HepG2 (cell line): Measurements from ENCODE around the gene TRMT112. TPM values are rescaled to one million over a fixed set of nuclear protein-coding genes. Genes with fewer than 3 reads are reported as not detected.
A peak's percentile ranks its signal among the peaks of the same experiment; 100 is the strongest.

Source experiments
- ATAC-seq: fragments of 200-7000 bp; cut with Tn5 transposase; 3 replicates; pipeline ENCODE4 v1.9.1; 2020; ENCODE audit warnings: mild to moderate bottlenecking, moderate library complexity
- BruUV-seq: library from RNA; stranded (reverse); fragments of 400-500 nt; replicated peaks from 2 replicates; lab custom pipeline; 2021; lab: Mats Ljungman, UMichigan
- CTCF ChIA-PET: fragments of 300-600 bp; formaldehyde crosslinking; extraction: SDS; loops from one replicate; lab custom pipeline; 2021; ENCODE audit warnings: low total read pairs, inconsistent platforms, low intra/inter-chr PET ratio; lab: Yijun Ruan, JAX
- POLR2A ChIA-PET: fragments of 350-600 bp; sonication (Branson Sonifier 250); formaldehyde crosslinking; loops from one replicate; lab custom pipeline; 2020; ENCODE audit warnings: antibody characterized with exemption, inconsistent platforms; lab: Yijun Ruan, JAX
- DNase-seq: peaks from one replicate; pipeline ENCODE4 v3.0.0-alpha.2; 2015; ENCODE audit warnings: low spot score
- FAIRE-seq: peaks from 3 replicates; lab custom pipeline; 2011; peaks lifted over from hg19 to GRCh38; lab: Jason Lieb, UNC
- H2AFZ ChIP-seq: one replicate; pipeline ENCODE4 v1.6.1; 2011; ENCODE audit warnings: low read length, inconsistent platforms
- H3K27ac ChIP-seq: fragments of 300-600 bp; 3 replicates; pipeline ENCODE4 v1.8.0; 2011; ENCODE audit warnings: mixed run types, mild to moderate bottlenecking, mixed read lengths, low read length, inconsistent platforms; ENCODE audit not compliant: insufficient read depth; ENCODE audit errors: extremely low read length
- H3K27me3 ChIP-seq, 2 experiments: fragments of 200-600 bp in 1 of 2; 2 replicates in 1 of 2; 3 replicates in 1 of 2; pipeline versions ENCODE4 v1.6.0 to v1.8.0; 2011; ENCODE audit warnings: low read length in 2 of 2, mild to moderate bottlenecking in 2 of 2, moderate library complexity in 2 of 2, inconsistent platforms in 1 of 2; ENCODE audit not compliant: insufficient read depth in 2 of 2, control insufficient read depth in 1 of 2
- H3K36me3 ChIP-seq, 2 experiments: fragments of 200-600 bp in 1 of 2; replicated peaks in 1 of 2; 2 replicates in 1 of 2; 3 replicates in 1 of 2; pipeline versions ENCODE4 v1.5.1 to v1.8.0; 2011; ENCODE audit warnings: low read length in 2 of 2, inconsistent platforms in 1 of 2; ENCODE audit not compliant: insufficient read depth in 2 of 2, control insufficient read depth in 1 of 2
- H3K4me1 ChIP-seq: 2 replicates; pipeline ENCODE4 v1.5.1; 2012; ENCODE audit warnings: low read length, inconsistent platforms; ENCODE audit not compliant: insufficient read depth
- H3K4me2 ChIP-seq: 2 replicates; pipeline ENCODE4 v1.6.0; 2011; ENCODE audit warnings: low read depth, low read length, inconsistent platforms
- H3K4me3 ChIP-seq, 3 experiments: fragments of 200-600 bp in 1 of 3; sonication (generic), shearing (Covaris generic) in 1 of 3; replicated peaks in 1 of 3; 2 replicates each; pipeline ENCODE4 v1.5.1; 2011 to 2016; ENCODE audit warnings: low read length in 3 of 3, inconsistent platforms in 2 of 3, low read depth in 2 of 3, mild to moderate bottlenecking in 2 of 3, control low read depth in 1 of 3, mixed read lengths in 1 of 3; ENCODE audit not compliant: insufficient read depth in 1 of 3
- H3K79me2 ChIP-seq: one replicate; pipeline ENCODE4 v1.6.1; 2011; ENCODE audit warnings: low read length, inconsistent platforms; ENCODE audit not compliant: insufficient read depth
- H3K9ac ChIP-seq: 2 replicates; pipeline ENCODE4 v1.6.0; 2011; ENCODE audit warnings: mild to moderate bottlenecking, low read depth, low read length, inconsistent platforms; ENCODE audit not compliant: insufficient read depth
- H3K9me3 ChIP-seq: 2 replicates; pipeline ENCODE4 v1.5.1; 2012; ENCODE audit warnings: mild to moderate bottlenecking, low read length
- H4K20me1 ChIP-seq: 2 replicates; pipeline ENCODE4 v1.6.0; 2011; ENCODE audit warnings: inconsistent platforms, mild to moderate bottlenecking, low read length, moderate library complexity; ENCODE audit not compliant: insufficient read depth
- ASH2L ChIP-seq: fragments of 300-600, 200-600 bp; sonication (generic); IDR thresholded peaks from 2 replicates; pipeline ENCODE4 v1.7.0; 2017; ENCODE audit warnings: low read depth, mild to moderate bottlenecking, moderate library complexity, mixed read lengths, low read length; ENCODE audit not compliant: insufficient read length
- BRF2 ChIP-seq: sonication (generic); formaldehyde crosslinking; IDR thresholded peaks from 2 replicates; pipeline ENCODE4 v1.8.1; 2022; ENCODE audit warnings: mild to moderate bottlenecking, missing genetic modification reagents
- CEBPG ChIP-seq: IDR thresholded peaks from 2 replicates; pipeline ENCODE4 v1.6.1; 2016
- KLF16 ChIP-seq, 2 experiments: sonication (generic) in 1 of 2; formaldehyde crosslinking in 1 of 2; IDR thresholded peaks; 2 replicates each; pipeline versions ENCODE4 v1.6.1 to v1.8.0; 2016 to 2023; ENCODE audit warnings: missing genetic modification reagents in 2 of 2, missing compliant biosample characterization in 1 of 2
- TBP ChIP-seq: sonication (generic); formaldehyde crosslinking; IDR thresholded peaks from 2 replicates; pipeline ENCODE4 v1.5.0; 2020; ENCODE audit warnings: missing genetic modification reagents
- TBX3 ChIP-seq: fragments of 450-650 bp; IDR thresholded peaks from 2 replicates; pipeline ENCODE4 v1.6.1; 2017; ENCODE audit warnings: antibody characterized with exemption, mild to moderate bottlenecking, inconsistent platforms, borderline replicate concordance
- ZBTB7B ChIP-seq: sonication (generic); formaldehyde crosslinking; IDR thresholded peaks from 2 replicates; pipeline ENCODE4 v1.4.0; 2020; ENCODE audit warnings: missing genetic modification reagents
- ZNF430 ChIP-seq: sonication (generic); formaldehyde crosslinking; IDR thresholded peaks from 2 replicates; pipeline ENCODE4 v1.9.0; 2021; ENCODE audit warnings: mild to moderate bottlenecking, missing genetic modification reagents
- ZNF558 ChIP-seq: sonication (generic); formaldehyde crosslinking; IDR thresholded peaks from 2 replicates; pipeline ENCODE4 v1.9.0; 2022; ENCODE audit warnings: mild to moderate bottlenecking, missing genetic modification reagents, borderline replicate concordance
- ZNF563 ChIP-seq: sonication (generic); formaldehyde crosslinking; IDR thresholded peaks from 2 replicates; pipeline ENCODE4 v1.8.0; 2022; ENCODE audit warnings: mild to moderate bottlenecking, moderate library complexity, missing genetic modification reagents
- ZNF605 ChIP-seq: sonication (generic); formaldehyde crosslinking; IDR thresholded peaks from 2 replicates; pipeline ENCODE4 v1.8.0; 2022; ENCODE audit warnings: mild to moderate bottlenecking, missing genetic modification reagents
- ZSCAN22 ChIP-seq: sonication (generic); formaldehyde crosslinking; IDR thresholded peaks from 2 replicates; pipeline ENCODE4 v1.4.0; 2020; ENCODE audit warnings: mild to moderate bottlenecking, missing genetic modification reagents
- WGBS: methylation state at CpG from one replicate; pipeline ENCODE4 v1.1.6; 2017; ENCODE audit warnings: low lambda C conversion rate; 5-methylcytosine and 5-hydroxymethylcytosine counted together
- in situ Hi-C: cut with HindIII; loops from 2 replicates; pipeline ENCODE4 v1.10.0; 2017; ENCODE audit warnings: low pct_unique_long_range_greater_than_20kb; ENCODE audit not compliant: extremely low pct_ligation_motif_present
- intact Hi-C: fragments of 100-400 bp; cut with micrococcal nuclease; formaldehyde crosslinking; loops from one replicate; pipeline ENCODE4 v1.10.0; 2022; ENCODE audit not compliant: unreplicated experiment
- polyA plus RNA-seq, 8 experiments: library from polyadenylated mRNA; depleted of rRNA in 3 of 8; stranded (reverse) in 7 of 8; unstranded in 1 of 8; fragments of >200 nt; fragmentation: Illumina TruSeq in 4 of 8; extraction: Trizol in 4 of 8; gene quantifications; 2 replicates each; pipeline versions ENCODE4 v1.2.1 to v1.2.3, GENCODE V29; 2011 to 2016; ENCODE audit warnings: low read depth in 4 of 8, missing spikeins in 1 of 8, mixed read lengths in 1 of 8; ENCODE audit not compliant: insufficient read depth in 1 of 8
- total RNA-seq, 5 experiments: library from RNA; depleted of rRNA; stranded (reverse); fragments of >200 nt; fragmentation: Illumina TruSeq; extraction: Trizol; gene quantifications; 2 replicates each; pipeline ENCODE4 v1.2.3, GENCODE V29; 2016; ENCODE audit warnings: low read depth in 1 of 5
- TF ChIP-seq, protein P1 (sequence below): sonication (generic); formaldehyde crosslinking; IDR thresholded peaks from 2 replicates; pipeline ENCODE4 v1.9.0; 2021; ENCODE audit warnings: missing genetic modification reagents, mild to moderate bottlenecking, borderline replicate concordance
- TF ChIP-seq, protein P2 (sequence below): sonication (generic); formaldehyde crosslinking; IDR thresholded peaks from 2 replicates; pipeline ENCODE4 v1.4.0; 2020; ENCODE audit warnings: mild to moderate bottlenecking, missing genetic modification reagents

TRMT112 gene
- total and polyA plus RNA-seq, 2 of the 13 experiments (the other 11 are each of a cell fraction or from before 2014, with no cell fraction given), result 186 to 409 TPM

GRCh38 chr11:64269540-64270220, 47.7 kb downstream of the TRMT112 start (continued):
- TF ChIP-seq, protein P1, sequence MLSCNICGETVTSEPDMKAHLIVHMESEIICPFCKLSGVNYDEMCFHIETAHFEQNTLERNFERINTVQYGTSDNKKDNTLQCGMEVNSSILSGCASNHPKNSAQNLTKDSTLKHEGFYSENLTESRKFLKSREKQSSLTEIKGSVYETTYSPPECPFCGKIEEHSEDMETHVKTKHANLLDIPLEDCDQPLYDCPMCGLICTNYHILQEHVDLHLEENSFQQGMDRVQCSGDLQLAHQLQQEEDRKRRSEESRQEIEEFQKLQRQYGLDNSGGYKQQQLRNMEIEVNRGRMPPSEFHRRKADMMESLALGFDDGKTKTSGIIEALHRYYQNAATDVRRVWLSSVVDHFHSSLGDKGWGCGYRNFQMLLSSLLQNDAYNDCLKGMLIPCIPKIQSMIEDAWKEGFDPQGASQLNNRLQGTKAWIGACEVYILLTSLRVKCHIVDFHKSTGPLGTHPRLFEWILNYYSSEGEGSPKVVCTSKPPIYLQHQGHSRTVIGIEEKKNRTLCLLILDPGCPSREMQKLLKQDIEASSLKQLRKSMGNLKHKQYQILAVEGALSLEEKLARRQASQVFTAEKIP (CRISPR knock-in tag), result no peak
- TF ChIP-seq TBX3, result no peak
- peak; percentile 79 for TF ChIP-seq ZBTB7B (CRISPR knock-in tag)

DNA sequence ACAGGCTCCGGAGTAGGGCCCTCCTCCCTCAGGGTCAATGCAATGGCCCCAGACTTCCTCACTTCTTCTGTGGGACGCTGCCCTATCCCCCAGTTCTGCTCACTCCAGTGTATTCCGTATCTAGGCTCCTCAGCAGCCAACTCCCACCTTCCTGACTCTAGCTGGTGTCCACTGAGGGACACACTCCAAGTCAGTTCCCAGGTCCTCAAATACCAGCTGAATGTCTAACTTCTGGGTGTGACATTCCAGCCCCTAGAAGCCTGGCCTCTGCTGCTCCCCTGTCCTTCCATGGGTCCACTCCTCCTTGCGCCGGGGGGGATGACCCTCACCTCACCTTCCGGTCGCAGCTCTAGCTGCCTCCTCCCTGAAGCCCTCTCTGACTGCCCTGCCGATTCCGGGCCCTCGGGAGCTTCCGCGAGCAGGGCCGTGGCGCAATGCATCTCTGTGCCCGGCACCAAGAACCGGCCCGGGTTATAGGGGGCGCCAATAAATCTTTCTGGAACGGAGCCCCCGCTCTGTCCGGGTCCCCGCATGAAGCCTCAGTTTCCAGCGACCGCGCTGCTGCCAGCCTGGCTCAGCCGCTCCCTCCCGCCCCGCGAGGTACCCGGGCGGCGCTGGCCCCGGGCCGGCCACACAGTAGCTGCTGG, 48.3 kb downstream of the TRMT112 start:
- FAIRE-seq (peak; percentile 53), ATAC-seq (peak; percentile 17)
- in situ Hi-C loops, result no loop called here
- TF ChIP-seq TBP (CRISPR knock-in tag) (no peak), BRF2 (CRISPR knock-in tag) (0 out of 2 replicates have a peak, but pooled peaks have one; percentile 11), ZNF430 (CRISPR knock-in tag) (no peak), ZSCAN22 (CRISPR knock-in tag) (no peak), ASH2L (peak; percentile 3), ZNF563 (no peak), ZNF605 (CRISPR knock-in tag) (no peak; the same call in 1 of the 2 replicates), CEBPG (peak; percentile 45), KLF16 (CRISPR knock-in tag; IDR thresholded peaks at IDR 0.05) (0 out of 4 replicates have a peak, but pooled peaks of 1 of the 2 experiments have one; percentile 29), ZNF558 (CRISPR knock-in tag) (0 out of 2 replicates have a peak, but pooled peaks have one; percentile 47)
- TF ChIP-seq, protein P2, sequence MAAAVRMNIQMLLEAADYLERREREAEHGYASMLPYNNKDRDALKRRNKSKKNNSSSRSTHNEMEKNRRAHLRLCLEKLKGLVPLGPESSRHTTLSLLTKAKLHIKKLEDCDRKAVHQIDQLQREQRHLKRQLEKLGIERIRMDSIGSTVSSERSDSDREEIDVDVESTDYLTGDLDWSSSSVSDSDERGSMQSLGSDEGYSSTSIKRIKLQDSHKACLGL (CRISPR knock-in tag), result 0 out of 2 replicates have a peak, but pooled peaks have one; percentile 39

More for the DNA sequence above, 48.3 kb downstream of the TRMT112 start:
- Histone ChIP-seq H3K4me3 (peak overlapping the region; percentile 71 to 89 (median 86)), H3K27ac (peak overlapping the region; percentile 78), H3K79me2 (peaks cover 14% of the 10 kb centered on the region), H3K9me3 (no peaks in the 10 kb centered on the region), H3K36me3 (no peaks in the 10 kb centered on the region; a peak in 2 of 5 replicates), H3K4me2 (peak overlapping the region; percentile 95), H3K27me3 (no peaks in the 10 kb centered on the region), H2AFZ (no peak overlapping the region), H3K9ac (peak overlapping the region; percentile 75), H3K4me1 (peaks cover 38% of the 10 kb centered on the region), H4K20me1 (no peaks in the 10 kb centered on the region)
- ChIA-PET CTCF (no interaction called here), POLR2A (interaction anchor here (0.7 to 5.9 kb wide), 17 partner anchors 9 to 103 kb away, joined by 3 to 113 read pairs (median 5); partner anchors contain the start of genes ESRRA, FERMT3, FKBP2 and MACROD1)
- intact Hi-C loops, result loop anchor here (2.0 kb wide), 1 partner anchor 18 kb away; the partner anchor contains the start of gene PLCB3
- WGBS, result 3% methylated on average over 16 of the region's 34 CpGs
- DNase-seq, result peak; percentile 33
- BruUV-seq, result no TSS peak
